Smooth muscle cell (in vitro differentiated cells): ENCODE measurements around the gene C10orf95. TPM values are rescaled to one million over a fixed set of nuclear protein-coding genes. Genes with fewer than 3 reads are reported as not detected.
A peak's percentile ranks its signal among the peaks of the same experiment; 100 is the strongest.

Experiments
- DNase-seq: peaks from one replicate; lab custom pipeline; 2025; ENCODE audit not compliant: unreplicated experiment; lab: John Stamatoyannopoulos, UW
- H2AFZ ChIP-seq: fragments of 200-600 bp; sonication (generic); 2 replicates; pipeline ENCODE4 v1.6.0; 2016; ENCODE audit warnings: antibody characterized with exemption, low read depth, mild to moderate bottlenecking
- H3F3A ChIP-seq: fragments of 200-600 bp; sonication (generic); 2 replicates; pipeline ENCODE4 v1.6.0; 2017; ENCODE audit warnings: antibody characterized with exemption, low read depth
- H3K27ac ChIP-seq: fragments of 200-600 bp; sonication (generic); 2 replicates; pipeline ENCODE4 v1.5.1; 2016; ENCODE audit warnings: low read depth, mild to moderate bottlenecking
- H3K27me3 ChIP-seq: fragments of 200-600 bp; sonication (generic); 2 replicates; pipeline ENCODE4 v1.6.1; 2016; ENCODE audit warnings: low read depth, mild to moderate bottlenecking
- H3K36me3 ChIP-seq: fragments of 200-600 bp; sonication (generic); 2 replicates; pipeline ENCODE4 v1.5.1; 2016; ENCODE audit warnings: low read depth
- H3K4me1 ChIP-seq: fragments of 200-600 bp; sonication (generic); 2 replicates; pipeline ENCODE4 v1.5.1; 2016; ENCODE audit warnings: low read depth
- H3K4me2 ChIP-seq: fragments of 200-600 bp; sonication (generic); 2 replicates; pipeline ENCODE4 v1.6.0; 2016; ENCODE audit warnings: mild to moderate bottlenecking
- H3K4me3 ChIP-seq: fragments of 200-600 bp; sonication (generic); 2 replicates; pipeline ENCODE4 v1.5.1; 2016; ENCODE audit warnings: mild to moderate bottlenecking
- H3K79me2 ChIP-seq: fragments of 200-600 bp; sonication (generic); 2 replicates; pipeline ENCODE4 v1.6.0; 2016; ENCODE audit warnings: low read depth, mild to moderate bottlenecking
- H3K9ac ChIP-seq: fragments of 200-600 bp; sonication (generic); 2 replicates; pipeline ENCODE4 v1.6.0; 2016; ENCODE audit warnings: low read depth
- H3K9me3 ChIP-seq: fragments of 200-600 bp; sonication (generic); replicated peaks from 2 replicates; pipeline ENCODE4 v1.5.1; 2016; ENCODE audit warnings: low read depth
- H4K20me1 ChIP-seq: fragments of 200-600 bp; sonication (generic); 2 replicates; pipeline ENCODE4 v1.6.0; 2016; ENCODE audit warnings: low read depth
- WGBS: methylation state at CpG from one replicate; pipeline ENCODE4 v1.1.7; 2016; ENCODE audit warnings: low lambda C conversion rate; 5-methylcytosine and 5-hydroxymethylcytosine counted together
- polyA plus RNA-seq: library from polyadenylated mRNA; unstranded; fragments of >200 nt; fragmentation: Nextera tagmentation; extraction: Ambion mirVana; gene quantifications from 2 replicates; pipeline ENCODE4 v1.2.1, GENCODE V29; 2016
- total RNA-seq: library from RNA; depleted of rRNA; stranded (reverse); fragments of >200 nt; gene quantifications from 2 replicates; pipeline ENCODE4 v1.2.3, GENCODE V29; 2014
- TF ChIP-seq, protein P1 (sequence below): fragments of 200-600 bp; sonication (generic); IDR thresholded peaks from 2 replicates; pipeline ENCODE4 v1.5.1; 2017; ENCODE audit warnings: borderline replicate concordance, mild to moderate bottlenecking, antibody characterized with exemption; ENCODE audit not compliant: insufficient read depth, poor library complexity, severe bottlenecking

C10orf95 gene
- total and polyA plus RNA-seq, 2 experiments from 2014 or later = 0.62 TPM; not detected in 1

DNA sequence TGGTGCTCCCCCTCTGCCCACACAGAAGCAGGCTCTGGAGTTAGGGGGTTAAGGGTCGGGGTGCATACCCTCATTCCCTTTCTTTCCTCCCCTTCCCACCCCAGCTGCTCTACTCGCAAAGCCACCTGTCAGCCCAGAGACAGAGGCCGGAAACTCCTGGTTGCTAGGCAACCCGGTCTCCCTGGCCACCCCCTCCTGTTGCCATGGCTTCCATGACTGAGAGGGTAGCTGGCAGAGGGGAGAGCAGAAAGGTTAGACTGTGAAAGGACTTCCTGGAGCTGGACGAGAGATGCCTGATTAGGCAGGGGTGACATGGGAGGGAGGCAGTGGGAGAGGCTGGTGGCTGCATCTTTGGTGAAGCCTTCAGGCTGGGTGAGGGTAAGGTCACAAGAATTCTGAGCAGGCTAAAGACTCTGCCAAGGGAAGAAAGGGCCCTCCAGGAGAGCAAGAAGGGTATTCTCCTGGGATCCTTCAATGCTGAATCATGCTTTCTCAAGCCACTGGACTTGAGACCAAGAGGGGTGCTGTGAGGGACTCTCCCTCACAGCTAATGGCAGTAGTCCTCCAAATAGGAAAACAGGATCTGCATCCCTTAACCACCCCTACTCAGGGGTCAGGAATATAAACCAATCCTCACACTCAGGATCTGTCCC is 38.2 kb downstream of the C10orf95 start:
- Histone ChIP-seq H3K36me3 (no peaks in the 10 kb centered on the region), H3K9me3 (no peaks in the 10 kb centered on the region), H3K79me2 (no peaks in the 10 kb centered on the region), H3K27me3 (peaks cover 10% of the 10 kb centered on the region), H3K9ac (no peak overlapping the region), H3K27ac (no peak overlapping the region), H3K4me2 (no peak overlapping the region), H4K20me1 (no peaks in the 10 kb centered on the region), H3K4me1 (peaks cover 32% of the 10 kb centered on the region), H3K4me3 (no peak overlapping the region), H2AFZ (no peak overlapping the region), H3F3A (no peaks in the 10 kb centered on the region)
- no peak for DNase-seq
- TF ChIP-seq, protein P1, sequence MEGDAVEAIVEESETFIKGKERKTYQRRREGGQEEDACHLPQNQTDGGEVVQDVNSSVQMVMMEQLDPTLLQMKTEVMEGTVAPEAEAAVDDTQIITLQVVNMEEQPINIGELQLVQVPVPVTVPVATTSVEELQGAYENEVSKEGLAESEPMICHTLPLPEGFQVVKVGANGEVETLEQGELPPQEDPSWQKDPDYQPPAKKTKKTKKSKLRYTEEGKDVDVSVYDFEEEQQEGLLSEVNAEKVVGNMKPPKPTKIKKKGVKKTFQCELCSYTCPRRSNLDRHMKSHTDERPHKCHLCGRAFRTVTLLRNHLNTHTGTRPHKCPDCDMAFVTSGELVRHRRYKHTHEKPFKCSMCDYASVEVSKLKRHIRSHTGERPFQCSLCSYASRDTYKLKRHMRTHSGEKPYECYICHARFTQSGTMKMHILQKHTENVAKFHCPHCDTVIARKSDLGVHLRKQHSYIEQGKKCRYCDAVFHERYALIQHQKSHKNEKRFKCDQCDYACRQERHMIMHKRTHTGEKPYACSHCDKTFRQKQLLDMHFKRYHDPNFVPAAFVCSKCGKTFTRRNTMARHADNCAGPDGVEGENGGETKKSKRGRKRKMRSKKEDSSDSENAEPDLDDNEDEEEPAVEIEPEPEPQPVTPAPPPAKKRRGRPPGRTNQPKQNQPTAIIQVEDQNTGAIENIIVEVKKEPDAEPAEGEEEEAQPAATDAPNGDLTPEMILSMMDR = no peak
- 43% methylated on average over 5 of the region's 5 CpGs for WGBS

GRCh38 chr10:102412293-102412692 is 39.0 kb downstream of the C10orf95 start:
- H3K79me2 ChIP-seq = no peaks in the 10 kb centered on the region
- no peak overlapping the region for H3K9ac ChIP-seq
- H3K4me3 ChIP-seq = no peak overlapping the region
- TF ChIP-seq, protein P1 = no peak
- 90% methylated on average over 10 of the region's 10 CpGs for WGBS
- no peak overlapping the region for H3K27ac ChIP-seq
- H2AFZ ChIP-seq = no peak overlapping the region
- H3F3A ChIP-seq = no peaks in the 10 kb centered on the region
- no peak overlapping the region for H3K4me2 ChIP-seq
- peaks cover 5% of the 10 kb centered on the region for H4K20me1 ChIP-seq
- H3K36me3 ChIP-seq = no peaks in the 10 kb centered on the region
- H3K4me1 ChIP-seq = peaks cover 32% of the 10 kb centered on the region
- H3K27me3 ChIP-seq = peaks cover 3% of the 10 kb centered on the region
- DNase-seq = no peak
- no peaks in the 10 kb centered on the region for H3K9me3 ChIP-seq

GRCh38 chr10:102411341-102412255 is 39.7 kb downstream of the C10orf95 start:
- 90% methylated on average over 14 of the region's 14 CpGs for WGBS
- H3K4me2 ChIP-seq = no peak overlapping the region
- no peak overlapping the region for H3K27ac ChIP-seq
- peak overlapping the region; percentile 73 for H3K4me3 ChIP-seq
- H3K9me3 ChIP-seq = no peaks in the 10 kb centered on the region
- H4K20me1 ChIP-seq = peaks cover 8% of the 10 kb centered on the region
- no peak for DNase-seq
- TF ChIP-seq, protein P1 = no peak
- H3K4me1 ChIP-seq = peaks cover 32% of the 10 kb centered on the region
- no peaks in the 10 kb centered on the region for H3K27me3 ChIP-seq
- H2AFZ ChIP-seq = no peak overlapping the region
- H3K36me3 ChIP-seq = no peaks in the 10 kb centered on the region
- H3F3A ChIP-seq = no peaks in the 10 kb centered on the region
- H3K9ac ChIP-seq = no peak overlapping the region
- H3K79me2 ChIP-seq = no peaks in the 10 kb centered on the region
